Raji (cell line): ENCODE results near the gene LANCL3.

Source experiments
- POLR2A ChIP-seq: IDR thresholded peaks from 2 replicates; pipeline ENCODE4 v1.6.1; 2011; ENCODE audit warnings: low read depth, low read length, control low read depth; ENCODE audit not compliant: insufficient read depth

Gene LANCL3

GRCh38 chrX:37678574-37678973 is 107.1 kb downstream of the LANCL3 start:
- TF ChIP-seq POLR2A, result no peak

- TF ChIP-seq POLR2A, result no peak
Observed at GRCh38 chrX:37679230-37679629, 107.8 kb downstream of the LANCL3 start.

GRCh38 chrX:37679888-37680287 is 108.4 kb downstream of the LANCL3 start:
- no peak for TF ChIP-seq POLR2A

- TF ChIP-seq POLR2A, result no peak
Observed at GRCh38 chrX:37684426-37684825, 113.0 kb downstream of the LANCL3 start.

GRCh38 chrX:37684973-37685372 is 113.5 kb downstream of the LANCL3 start:
- no peak for TF ChIP-seq POLR2A

- TF ChIP-seq POLR2A, result no peak
Observed at GRCh38 chrX:37685381-37686359, 114.2 kb downstream of the LANCL3 start, which contains the start of gene XK. Gene XK, plus strand, starts transcription at chrX:37685791. Its CDS starts 171 bp downstream, at chrX:37685962.

- TF ChIP-seq POLR2A, result no peak
Observed at GRCh38 chrX:37686369-37686995, 115.0 kb downstream of the LANCL3 start.

- no peak for TF ChIP-seq POLR2A
Observed at GRCh38 chrX:37686996-37687395, 115.5 kb downstream of the LANCL3 start.

- TF ChIP-seq POLR2A, result no peak
Observed at GRCh38 chrX:37690119-37690518, 118.7 kb downstream of the LANCL3 start.

- TF ChIP-seq POLR2A, result no peak
Observed at GRCh38 chrX:37692918-37693317, 121.5 kb downstream of the LANCL3 start.

- TF ChIP-seq POLR2A, result no peak
Observed at GRCh38 chrX:37697169-37697760, 125.8 kb downstream of the LANCL3 start.

GRCh38 chrX:37701588-37701987 is 130.1 kb downstream of the LANCL3 start:
- no peak for TF ChIP-seq POLR2A

- no peak for TF ChIP-seq POLR2A
Observed at GRCh38 chrX:37711991-37712390, 140.5 kb downstream of the LANCL3 start.

GRCh38 chrX:37712458-37712857 is 141.0 kb downstream of the LANCL3 start:
- no peak for TF ChIP-seq POLR2A

- no peak for TF ChIP-seq POLR2A
Observed at GRCh38 chrX:37714479-37714878, 143.0 kb downstream of the LANCL3 start.

GRCh38 chrX:37716602-37717001 is 145.1 kb downstream of the LANCL3 start:
- no peak for TF ChIP-seq POLR2A
